ENCODE data around the gene SLF2.

Gene SLF2

GRCh38 chr10:100912605-100913469, at the start of gene SLF2:
Gene SLF2, plus strand, starts transcription at chr10:100912963. Its CDS starts 148 bp downstream, at chr10:100913111.
- DNase-seq (ENCODE audit: low spot score), result peak; percentile 98

- no peak for DNase-seq (ENCODE audit: low spot score)
Measured at GRCh38 chr10:100863433-100863832, 49.3 kb upstream of the SLF2 start.

- no peak for DNase-seq (ENCODE audit: low spot score)
Measured at GRCh38 chr10:100864036-100864885, 48.5 kb upstream of the SLF2 start.

- DNase-seq (ENCODE audit: low spot score), result no peak
Measured at GRCh38 chr10:100864978-100865377, 47.8 kb upstream of the SLF2 start.

- no peak for DNase-seq (ENCODE audit: low spot score)
Measured at GRCh38 chr10:100866010-100866409, 46.8 kb upstream of the SLF2 start.

- no peak for DNase-seq (ENCODE audit: low spot score)
Measured at GRCh38 chr10:100866575-100867098, 46.1 kb upstream of the SLF2 start.

GRCh38 chr10:100867261-100867963, 45.4 kb upstream of the SLF2 start:
- DNase-seq (ENCODE audit: low spot score), result no peak

- no peak for DNase-seq (ENCODE audit: low spot score)
Measured at GRCh38 chr10:100868382-100868781, 44.4 kb upstream of the SLF2 start.

- DNase-seq (ENCODE audit: low spot score), result no peak
Measured at GRCh38 chr10:100869399-100869798, 43.4 kb upstream of the SLF2 start.

GRCh38 chr10:100872034-100872791, 40.5 kb upstream of the SLF2 start:
- DNase-seq (ENCODE audit: low spot score), result peak; percentile 70

GRCh38 chr10:100873146-100873826, 39.5 kb upstream of the SLF2 start:
- DNase-seq (ENCODE audit: low spot score), result no peak

- DNase-seq (ENCODE audit: low spot score), result no peak
Measured at GRCh38 chr10:100873827-100874326, 38.9 kb upstream of the SLF2 start.

GRCh38 chr10:100874702-100875483, 37.9 kb upstream of the SLF2 start:
- no peak for DNase-seq (ENCODE audit: low spot score)

- DNase-seq (ENCODE audit: low spot score), result no peak
Measured at GRCh38 chr10:100875484-100876166, 37.1 kb upstream of the SLF2 start.

- DNase-seq (ENCODE audit: low spot score), result no peak
Measured at GRCh38 chr10:100876585-100877460, 35.9 kb upstream of the SLF2 start.

GRCh38 chr10:100877461-100877850, 35.3 kb upstream of the SLF2 start:
- DNase-seq (ENCODE audit: low spot score), result no peak

GRCh38 chr10:100878291-100878910, 34.4 kb upstream of the SLF2 start:
- DNase-seq (ENCODE audit: low spot score), result peak; percentile 80
